ENCODE results near the gene NDUFA3.

DNA sequence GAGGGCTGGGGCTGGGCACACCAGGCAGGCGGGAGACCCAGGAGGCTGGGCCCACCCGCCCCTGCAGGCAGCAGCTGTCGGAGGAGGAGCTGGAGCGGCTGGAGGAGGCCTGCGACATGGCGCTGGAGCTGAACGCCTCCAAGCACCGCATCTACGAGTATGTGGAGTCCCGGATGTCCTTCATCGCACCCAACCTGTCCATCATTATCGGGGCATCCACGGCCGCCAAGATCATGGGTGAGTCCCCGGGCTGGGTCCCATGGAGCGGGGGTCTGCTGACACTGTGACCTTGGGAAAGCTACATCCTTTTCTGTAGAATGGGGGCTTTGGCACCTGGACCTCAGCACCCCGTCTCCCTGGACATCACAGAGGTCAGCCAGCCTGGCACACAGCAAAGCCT lies 21.0 kb downstream of the NDUFA3 start:
- TF ChIP-seq, protein P1, sequence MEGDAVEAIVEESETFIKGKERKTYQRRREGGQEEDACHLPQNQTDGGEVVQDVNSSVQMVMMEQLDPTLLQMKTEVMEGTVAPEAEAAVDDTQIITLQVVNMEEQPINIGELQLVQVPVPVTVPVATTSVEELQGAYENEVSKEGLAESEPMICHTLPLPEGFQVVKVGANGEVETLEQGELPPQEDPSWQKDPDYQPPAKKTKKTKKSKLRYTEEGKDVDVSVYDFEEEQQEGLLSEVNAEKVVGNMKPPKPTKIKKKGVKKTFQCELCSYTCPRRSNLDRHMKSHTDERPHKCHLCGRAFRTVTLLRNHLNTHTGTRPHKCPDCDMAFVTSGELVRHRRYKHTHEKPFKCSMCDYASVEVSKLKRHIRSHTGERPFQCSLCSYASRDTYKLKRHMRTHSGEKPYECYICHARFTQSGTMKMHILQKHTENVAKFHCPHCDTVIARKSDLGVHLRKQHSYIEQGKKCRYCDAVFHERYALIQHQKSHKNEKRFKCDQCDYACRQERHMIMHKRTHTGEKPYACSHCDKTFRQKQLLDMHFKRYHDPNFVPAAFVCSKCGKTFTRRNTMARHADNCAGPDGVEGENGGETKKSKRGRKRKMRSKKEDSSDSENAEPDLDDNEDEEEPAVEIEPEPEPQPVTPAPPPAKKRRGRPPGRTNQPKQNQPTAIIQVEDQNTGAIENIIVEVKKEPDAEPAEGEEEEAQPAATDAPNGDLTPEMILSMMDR (IDR thresholded peaks at IDR 0.05) = no peak
- no peak for TF ChIP-seq KDM1A (IDR thresholded peaks at IDR 0.05; ENCODE audit: low read depth)
- TF ChIP-seq SMC3 (IDR thresholded peaks at IDR 0.05) = no peak
- TF ChIP-seq CHD2 (IDR thresholded peaks at IDR 0.05; ENCODE audit: low read length, partially characterized antibody) = no peak
- no peak for TF ChIP-seq HES2 (IDR thresholded peaks at IDR 0.05)
- no peak for TF ChIP-seq EP300 (IDR thresholded peaks at IDR 0.05)
